Effector memory CD8-positive, alpha-beta T cell (primary cell): Measurements from ENCODE around the gene EPN1.

Experiments
- ATAC-seq: fragments of 150-1000 bp; cut with Tn5 transposase; replicated peaks from 2 replicates; pipeline ENCODE4 v1.10.0; 2021; ENCODE audit warnings: mild to moderate bottlenecking, moderate library complexity
- DNase-seq, 3 experiments: peaks; one replicate each; pipeline ENCODE4 v3.0.0; 2021
- H3K27ac Mint-ChIP-seq, 2 donors: one replicate each; pipeline ENCODE4 v1.8.0; 2022; ENCODE audit warnings: mild to moderate bottlenecking in 2 of 2, mixed read lengths in 2 of 2, moderate library complexity in 2 of 2
- H3K27me3 Mint-ChIP-seq, 2 donors: one replicate each; pipeline ENCODE4 v1.8.0; 2022; ENCODE audit warnings: mixed read lengths in 2 of 2
- H3K36me3 Mint-ChIP-seq: one replicate; pipeline ENCODE4 v1.8.0; 2022; ENCODE audit warnings: mild to moderate bottlenecking, moderate library complexity, mixed read lengths; ENCODE audit not compliant: insufficient read depth
- H3K4me1 Mint-ChIP-seq, 2 donors: one replicate each; pipeline ENCODE4 v1.8.0; 2022; ENCODE audit warnings: low read depth in 2 of 2, mixed read lengths in 2 of 2
- H3K4me3 Mint-ChIP-seq, 2 donors: one replicate each; pipeline ENCODE4 v1.8.0; 2022; ENCODE audit warnings: mild to moderate bottlenecking in 2 of 2, mixed read lengths in 2 of 2, moderate library complexity in 2 of 2
- H3K9me3 Mint-ChIP-seq, 2 donors: one replicate each; pipeline ENCODE4 v1.8.0; 2022; ENCODE audit warnings: mixed read lengths in 2 of 2
- total RNA-seq, 9 experiments: gene quantifications; one replicate each; lab custom pipeline; 2026; lab: John Stamatoyannopoulos, UW

EPN1 gene
- total RNA-seq = 26.3 to 85.1 (median 39.7) reads per million in 9 experiments

DNA sequence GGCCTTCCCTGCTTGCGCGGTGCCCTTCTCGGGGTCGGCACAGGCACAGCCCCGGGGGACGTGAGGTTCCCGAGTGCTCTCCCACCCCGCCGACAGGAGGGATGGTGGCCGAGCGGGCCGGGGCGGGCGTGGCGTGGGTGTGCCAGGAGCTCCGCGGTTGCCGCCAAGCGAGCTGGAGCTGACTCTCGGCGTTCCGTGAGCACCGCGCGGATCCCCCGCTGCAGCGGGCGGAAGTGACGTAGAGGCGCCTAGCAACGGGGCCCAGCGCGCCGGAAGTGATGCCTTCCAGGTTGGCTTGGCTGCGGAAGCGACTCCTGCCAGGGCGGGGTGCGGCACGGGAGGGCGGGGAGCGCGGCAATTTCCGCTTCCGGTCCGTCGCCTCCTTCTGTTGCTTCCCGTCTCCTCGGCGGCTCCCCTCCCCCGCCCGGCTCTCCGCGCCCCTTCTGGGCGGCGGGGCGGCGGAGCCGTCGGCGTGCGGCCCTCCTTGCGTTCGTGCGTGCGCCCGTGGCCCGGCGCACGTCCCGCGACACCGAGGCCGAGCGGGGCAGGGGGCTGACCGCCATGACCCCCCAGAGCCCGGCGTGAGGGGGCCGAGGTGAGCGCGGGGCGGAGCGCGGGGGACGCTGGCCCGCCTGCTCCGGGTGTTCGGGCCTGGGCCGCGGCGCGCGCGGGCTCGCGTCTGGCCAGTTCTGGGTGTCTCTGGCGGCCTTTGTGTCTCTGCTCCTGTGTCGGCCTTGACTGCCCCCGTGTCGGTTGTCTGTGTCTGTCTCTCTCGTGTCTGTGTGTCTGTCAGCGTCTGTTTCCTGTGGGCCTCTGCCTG is at the start of gene EPN1:
Gene EPN1, plus strand, starts transcription at position 386 of the 820 bp plus-strand sequence. CDS start 3,402 bp downstream, outside the sequence.
- H3K27me3 Mint-ChIP-seq = no peaks in the 10 kb centered on the region
- peak; percentile 94 to 95 (median 95) for DNase-seq
- H3K27ac Mint-ChIP-seq = peak within 1 kb of the TSS; percentile 93 to 95
- H3K4me1 Mint-ChIP-seq = peaks cover 50% of the 10 kb centered on the region in 2 donors
- H3K4me3 Mint-ChIP-seq = peak within 1 kb of the TSS; percentile 90
- H3K9me3 Mint-ChIP-seq = no peaks in the 10 kb centered on the region
- H3K36me3 Mint-ChIP-seq = peaks cover 70% of the 10 kb centered on the region
- ATAC-seq = peak; percentile 90

DNA sequence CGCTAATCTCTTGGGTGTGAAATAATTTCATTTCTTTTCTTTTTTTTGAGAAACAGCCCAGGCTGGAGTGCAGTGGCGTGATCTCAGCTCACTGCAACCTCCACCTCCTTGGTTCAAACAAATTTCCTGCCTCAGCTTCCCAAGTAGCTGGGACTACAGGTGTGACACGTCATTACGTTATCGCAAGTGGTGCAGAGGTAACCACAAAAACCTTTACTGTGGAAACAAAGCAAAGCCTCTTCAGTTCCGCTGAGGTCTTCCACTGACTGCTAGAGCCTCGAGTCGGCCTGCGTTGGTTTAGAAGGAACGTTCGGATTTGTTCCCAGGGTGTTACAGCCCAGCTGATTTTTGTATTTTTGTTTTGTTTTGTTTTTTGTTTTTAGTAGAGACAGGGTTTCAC is 48.7 kb upstream of the EPN1 start:
- ATAC-seq (peak; percentile 74), DNase-seq (peak; percentile 47 to 53 (median 53))
- no peaks in the 10 kb centered on the region for H3K27me3 Mint-ChIP-seq
- peaks cover 22% of the 10 kb centered on the region for H3K36me3 Mint-ChIP-seq
- H3K27ac Mint-ChIP-seq = peak overlapping the region; percentile 58 to 85
- no peaks in the 10 kb centered on the region for H3K9me3 Mint-ChIP-seq
- H3K4me1 Mint-ChIP-seq = peaks cover 18 to 33% of the 10 kb centered on the region in 2 donors
- peak overlapping the region; percentile 69 to 73 for H3K4me3 Mint-ChIP-seq

DNA sequence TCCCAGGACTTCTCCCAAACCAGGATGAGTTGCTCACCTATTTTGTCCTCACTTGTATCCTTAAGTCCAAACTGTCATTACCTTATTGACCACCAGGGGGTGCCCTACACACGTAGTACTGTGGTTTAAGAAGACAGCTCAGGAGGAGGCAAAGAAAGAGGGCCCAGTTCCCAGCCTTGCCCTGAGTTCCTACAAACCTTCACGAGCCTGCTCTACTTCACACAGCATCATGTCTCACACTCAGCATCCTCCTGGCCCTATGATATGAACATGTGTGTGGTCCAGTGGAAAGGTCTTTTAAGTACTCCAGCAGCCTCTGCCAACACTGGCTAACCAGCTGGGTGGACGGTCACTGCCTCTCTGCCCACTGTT is 42.6 kb upstream of the EPN1 start:
- ATAC-seq (peak; percentile 55), DNase-seq (peak; percentile 91 to 95 (median 93))
- Mint-ChIP-seq H3K9me3 (no peaks in the 10 kb centered on the region), H3K27ac (peak overlapping the region; percentile 16 to 21), H3K4me1 (peaks cover 38 to 43% of the 10 kb centered on the region in 2 donors), H3K4me3 (peak overlapping the region in 1 of 2 donors; percentile 1), H3K27me3 (no peaks in the 10 kb centered on the region), H3K36me3 (peaks cover 41% of the 10 kb centered on the region)

DNA sequence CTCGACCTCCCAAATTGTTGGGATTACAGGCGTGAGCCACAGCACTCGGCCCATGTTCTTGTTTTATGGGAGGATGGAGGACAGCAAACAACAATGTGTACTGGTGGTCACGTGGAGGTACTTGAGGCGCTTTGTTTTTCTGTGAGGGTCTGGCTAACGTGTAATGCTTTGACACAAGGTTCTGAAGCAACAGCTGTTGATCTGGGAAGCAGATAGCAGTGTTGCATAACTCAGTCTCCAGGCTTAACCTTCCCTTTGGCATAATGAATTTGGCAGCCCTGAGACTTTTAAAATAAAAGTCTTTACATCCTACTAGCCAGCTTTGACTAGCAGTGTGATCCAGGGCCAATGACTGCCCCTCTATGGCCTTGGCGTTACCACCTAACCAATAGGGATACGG is 41.2 kb upstream of the EPN1 start:
- Mint-ChIP-seq H3K27me3 (no peaks in the 10 kb centered on the region), H3K36me3 (peaks cover 45% of the 10 kb centered on the region), H3K9me3 (no peaks in the 10 kb centered on the region), H3K4me3 (peak overlapping the region in 1 of 2 donors; percentile 99), H3K27ac (peak overlapping the region; percentile 100), H3K4me1 (peaks cover 45 to 51% of the 10 kb centered on the region in 2 donors)
- ATAC-seq = no peak
- DNase-seq = no peak

DNA sequence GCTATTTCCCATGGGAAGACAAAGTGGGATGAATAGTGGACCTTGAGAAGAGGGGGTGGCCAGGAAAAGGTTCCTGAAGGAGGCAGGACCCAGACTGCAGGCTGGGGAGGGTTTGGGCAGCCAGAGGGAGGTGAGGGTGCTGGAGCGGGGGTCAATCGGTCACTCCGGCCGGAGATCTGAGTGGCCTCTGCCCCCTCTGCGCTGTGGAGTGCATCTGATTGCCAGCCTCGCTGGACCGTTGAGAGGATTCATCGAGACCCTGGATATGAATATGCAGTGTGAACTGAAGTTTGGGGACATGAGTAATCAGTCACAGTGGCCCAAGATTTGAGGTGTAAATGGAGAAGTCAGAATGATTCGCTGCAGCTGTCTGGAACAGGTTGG is 39.7 kb upstream of the EPN1 start:
- peaks cover 49 to 58% of the 10 kb centered on the region in 2 donors for H3K4me1 Mint-ChIP-seq

DNA sequence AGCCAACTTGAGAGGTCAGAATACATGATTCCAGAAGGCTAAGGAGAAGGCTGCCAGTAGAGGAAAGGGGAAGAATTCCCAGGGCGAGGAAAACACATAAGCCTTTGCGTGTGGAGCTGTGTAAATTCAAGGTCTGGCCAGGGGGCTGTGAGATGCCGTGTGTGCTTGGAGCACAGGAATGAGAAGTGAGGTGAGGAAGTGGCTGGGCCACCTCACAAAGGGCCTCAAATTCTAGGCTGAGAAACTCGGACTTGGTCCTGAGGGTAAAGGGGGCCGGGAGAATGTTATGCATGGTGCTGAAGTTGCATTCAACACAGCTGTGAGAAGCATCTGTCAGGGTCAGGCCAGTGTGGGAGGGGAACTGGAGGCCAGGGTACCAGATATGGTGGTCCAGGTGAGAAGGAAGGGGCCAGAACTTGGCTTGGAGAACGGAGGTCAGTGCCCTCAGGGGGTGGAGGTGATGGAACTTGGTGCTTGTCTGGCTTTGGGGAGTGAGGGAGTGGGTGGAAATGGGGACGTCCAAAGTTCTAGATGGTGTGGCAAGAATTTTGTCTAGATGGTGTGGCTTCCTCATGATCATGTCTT is 39.1 kb upstream of the EPN1 start:
- ATAC-seq (no peak), DNase-seq (no peak)
- Mint-ChIP-seq H3K4me1 (peaks cover 52 to 61% of the 10 kb centered on the region in 2 donors), H3K4me3 (peak overlapping the region; percentile 97 to 99), H3K27me3 (no peaks in the 10 kb centered on the region), H3K36me3 (peaks cover 58% of the 10 kb centered on the region), H3K27ac (peak overlapping the region; percentile 100), H3K9me3 (peaks cover 0 to 2% of the 10 kb centered on the region in 2 donors)

More for the DNA sequence above, 39.7 kb upstream of the EPN1 start:
- Mint-ChIP-seq H3K4me3 (peak overlapping the region; percentile 97 to 99), H3K27me3 (no peaks in the 10 kb centered on the region), H3K9me3 (peaks cover 0 to 2% of the 10 kb centered on the region in 2 donors), H3K27ac (peak overlapping the region; percentile 100), H3K36me3 (peaks cover 54% of the 10 kb centered on the region)
- ATAC-seq (no peak), DNase-seq (no peak)

DNA sequence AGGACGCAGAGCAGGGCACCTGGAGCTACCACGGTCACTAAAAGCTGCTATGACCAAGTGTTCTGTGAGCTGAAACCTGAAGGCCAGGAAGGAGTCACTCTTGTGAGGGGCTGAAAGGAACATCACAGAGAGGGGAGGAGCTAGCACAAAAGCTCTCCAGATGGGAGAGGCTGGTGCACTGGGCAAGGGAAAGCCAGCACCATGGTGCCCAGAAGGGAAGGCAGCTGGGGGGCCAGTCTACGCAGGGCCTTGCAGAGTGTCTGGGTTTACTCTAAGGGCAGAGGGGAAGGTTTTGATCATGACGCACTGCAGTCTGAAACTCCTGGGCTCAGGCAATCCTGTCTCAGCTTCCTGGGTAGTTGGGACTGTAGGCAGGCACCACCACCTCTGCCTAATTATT is 38.3 kb upstream of the EPN1 start:
- no peak for ATAC-seq
- Mint-ChIP-seq H3K27me3 (no peaks in the 10 kb centered on the region), H3K27ac (peak overlapping the region; percentile 100)

DNA sequence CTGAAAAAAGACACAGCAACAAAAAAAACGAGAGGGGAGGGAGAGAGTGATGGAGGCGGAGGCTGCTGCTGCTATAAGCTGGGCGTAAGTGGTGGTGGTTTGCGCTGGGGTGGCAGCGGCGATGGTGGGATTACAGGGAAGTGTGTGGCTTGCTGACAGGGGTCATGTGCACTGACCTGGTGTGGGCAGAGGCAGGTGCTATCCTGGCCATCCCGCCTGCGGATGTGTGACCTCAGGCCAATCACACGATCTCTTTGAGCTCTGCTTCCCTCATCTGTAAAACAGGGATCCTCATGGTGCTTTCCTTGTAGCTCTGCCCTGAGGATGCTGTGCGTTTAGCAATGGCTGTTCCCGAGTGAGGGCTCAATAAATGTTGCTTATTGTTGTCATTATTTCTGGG is 37.5 kb upstream of the EPN1 start:
- H3K27me3 Mint-ChIP-seq = no peaks in the 10 kb centered on the region
- peaks cover 0 to 2% of the 10 kb centered on the region in 2 donors for H3K9me3 Mint-ChIP-seq
- DNase-seq (no peak), ATAC-seq (no peak)
- peak overlapping the region in 1 of 2 donors; percentile 41 for H3K4me3 Mint-ChIP-seq
- peak overlapping the region; percentile 65 to 100 for H3K27ac Mint-ChIP-seq
- peaks cover 47% of the 10 kb centered on the region for H3K36me3 Mint-ChIP-seq
- H3K4me1 Mint-ChIP-seq = peaks cover 52 to 62% of the 10 kb centered on the region in 2 donors

More for the DNA sequence above, 38.3 kb upstream of the EPN1 start:
- no peak for DNase-seq
- H3K4me1 Mint-ChIP-seq = peaks cover 53 to 63% of the 10 kb centered on the region in 2 donors
- peaks cover 0 to 2% of the 10 kb centered on the region in 2 donors for H3K9me3 Mint-ChIP-seq
- H3K4me3 Mint-ChIP-seq = peak overlapping the region; percentile 97 to 99
- H3K36me3 Mint-ChIP-seq = peaks cover 53% of the 10 kb centered on the region

DNA sequence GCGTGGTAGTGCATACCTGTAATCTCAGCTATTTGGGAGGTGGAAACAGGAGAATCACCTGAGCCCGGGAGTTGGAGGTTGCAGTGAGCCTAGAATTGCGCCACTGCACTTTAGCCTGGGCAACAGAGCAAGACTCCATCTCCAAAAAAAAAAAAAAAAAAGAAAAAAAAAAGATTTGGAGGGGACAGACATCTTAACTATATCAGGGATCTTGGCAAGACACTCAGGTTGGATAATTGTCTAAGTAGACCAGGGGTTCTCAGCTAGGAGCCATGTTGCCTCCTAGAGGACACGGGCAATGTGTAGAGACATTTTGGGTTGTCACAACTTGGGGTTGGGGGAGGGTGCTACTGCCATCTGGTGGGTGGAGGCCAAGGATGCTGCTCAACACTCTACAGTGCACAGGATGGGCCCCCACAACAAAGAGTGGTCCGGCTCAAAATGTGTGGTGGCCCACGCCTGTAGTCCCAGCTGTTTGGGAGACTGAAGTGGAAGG is 36.1 kb upstream of the EPN1 start:
- ATAC-seq = peak; percentile 18
- Mint-ChIP-seq H3K27ac (peak overlapping the region in 1 of 2 donors; percentile 100), H3K36me3 (peaks cover 56% of the 10 kb centered on the region)

DNA sequence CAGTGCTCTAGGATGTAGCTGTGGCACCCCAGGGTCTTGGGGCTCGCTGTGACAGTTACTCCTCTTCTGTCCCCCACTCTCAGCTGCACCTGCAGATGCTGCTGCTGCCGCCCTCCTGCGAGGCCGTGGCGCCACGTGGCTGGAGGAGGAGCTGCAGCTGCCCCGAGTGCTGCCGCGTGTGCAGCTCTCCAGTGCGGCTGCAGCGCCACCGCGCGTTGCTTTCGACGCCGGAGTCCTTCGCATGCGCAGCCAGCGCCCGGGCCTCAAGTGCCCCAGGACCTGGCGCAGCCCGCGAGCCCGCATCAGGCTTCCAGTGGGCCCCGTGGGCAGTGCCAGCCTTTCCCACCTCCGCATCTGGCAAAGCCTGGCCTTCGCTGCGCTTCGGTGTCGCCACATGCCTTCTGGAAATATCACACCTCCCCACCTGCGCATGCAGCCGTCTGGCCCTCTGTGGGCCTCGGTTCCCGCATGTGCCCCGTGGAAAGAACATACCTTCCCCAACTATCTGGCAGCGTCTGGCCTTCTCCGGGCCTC is 34.9 kb upstream of the EPN1 start:
- H3K27ac Mint-ChIP-seq = peak overlapping the region; percentile 79
- peaks cover 0 to 2% of the 10 kb centered on the region in 2 donors for H3K9me3 Mint-ChIP-seq
- no peaks in the 10 kb centered on the region for H3K27me3 Mint-ChIP-seq
- peak overlapping the region; percentile 69 to 76 for H3K4me3 Mint-ChIP-seq
- ATAC-seq (peak; percentile 54), DNase-seq (peak; percentile 60 to 73 (median 66))
- H3K36me3 Mint-ChIP-seq = peaks cover 46% of the 10 kb centered on the region
- H3K4me1 Mint-ChIP-seq = peaks cover 62 to 67% of the 10 kb centered on the region in 2 donors

More for the DNA sequence above, 36.1 kb upstream of the EPN1 start:
- Mint-ChIP-seq H3K4me3 (peak overlapping the region; percentile 47 to 50), H3K4me1 (peaks cover 61 to 67% of the 10 kb centered on the region in 2 donors), H3K27me3 (no peaks in the 10 kb centered on the region), H3K9me3 (peaks cover 0 to 2% of the 10 kb centered on the region in 2 donors)
- peak; percentile 54 to 62 (median 55) for DNase-seq

DNA sequence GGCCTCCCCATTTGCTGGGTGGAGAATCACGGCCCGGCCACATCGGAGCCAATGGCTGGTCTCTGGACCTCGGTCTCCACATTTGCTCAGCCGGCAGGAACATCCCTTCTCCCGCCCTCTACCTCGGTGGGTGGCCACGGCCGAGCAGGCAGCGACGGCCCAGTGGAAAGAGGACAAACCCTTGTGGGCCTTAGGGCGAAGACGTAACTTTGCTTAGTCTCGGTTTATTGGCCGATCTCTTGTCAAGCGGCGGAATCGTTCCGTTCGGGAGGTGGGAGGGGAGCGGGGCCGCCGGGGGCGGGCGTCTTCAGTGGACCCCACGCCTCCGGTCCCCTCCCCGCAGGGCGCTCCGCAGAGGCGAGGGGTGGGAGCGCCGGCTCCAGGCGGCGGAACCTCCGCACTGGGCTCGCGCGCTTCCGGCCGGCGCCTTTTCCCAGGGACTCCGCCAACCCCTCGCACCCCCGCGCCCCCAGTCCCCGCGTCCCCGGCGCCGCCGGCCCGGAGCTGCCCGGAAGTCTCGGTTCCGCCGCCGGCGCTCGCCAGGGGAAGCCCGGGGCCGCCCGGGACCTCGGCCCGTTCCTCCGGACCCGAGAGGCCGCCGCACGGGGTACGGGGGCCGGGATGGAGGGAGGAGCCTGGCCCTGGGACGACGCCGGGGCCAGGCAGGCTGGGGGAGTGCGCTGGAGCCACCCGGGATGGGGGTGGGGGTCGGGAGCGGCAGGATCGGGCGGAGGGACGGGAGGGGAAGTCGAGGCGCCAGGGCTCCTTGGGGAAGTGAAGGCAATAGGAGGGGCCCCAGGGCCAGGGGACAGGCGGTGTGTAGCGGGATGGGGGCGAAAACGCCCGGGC is 34.2 kb upstream of the EPN1 start, which contains the start of gene ZNF580:
Gene ZNF580, plus strand, starts transcription at position 426 of the 849 bp plus-strand sequence. CDS start 1,507 bp downstream, outside the sequence.
- Mint-ChIP-seq H3K9me3 (peaks cover 0 to 2% of the 10 kb centered on the region in 2 donors), H3K27ac (peak within 1 kb of the TSS; percentile 83 to 87), H3K36me3 (peaks cover 41% of the 10 kb centered on the region), H3K4me3 (peak within 1 kb of the TSS; percentile 84 to 93), H3K27me3 (no peaks in the 10 kb centered on the region), H3K4me1 (peaks cover 56 to 62% of the 10 kb centered on the region in 2 donors)
- ATAC-seq = peak; percentile 18
- peak in 2 of 3 experiments; percentile 34 to 38 for DNase-seq

DNA sequence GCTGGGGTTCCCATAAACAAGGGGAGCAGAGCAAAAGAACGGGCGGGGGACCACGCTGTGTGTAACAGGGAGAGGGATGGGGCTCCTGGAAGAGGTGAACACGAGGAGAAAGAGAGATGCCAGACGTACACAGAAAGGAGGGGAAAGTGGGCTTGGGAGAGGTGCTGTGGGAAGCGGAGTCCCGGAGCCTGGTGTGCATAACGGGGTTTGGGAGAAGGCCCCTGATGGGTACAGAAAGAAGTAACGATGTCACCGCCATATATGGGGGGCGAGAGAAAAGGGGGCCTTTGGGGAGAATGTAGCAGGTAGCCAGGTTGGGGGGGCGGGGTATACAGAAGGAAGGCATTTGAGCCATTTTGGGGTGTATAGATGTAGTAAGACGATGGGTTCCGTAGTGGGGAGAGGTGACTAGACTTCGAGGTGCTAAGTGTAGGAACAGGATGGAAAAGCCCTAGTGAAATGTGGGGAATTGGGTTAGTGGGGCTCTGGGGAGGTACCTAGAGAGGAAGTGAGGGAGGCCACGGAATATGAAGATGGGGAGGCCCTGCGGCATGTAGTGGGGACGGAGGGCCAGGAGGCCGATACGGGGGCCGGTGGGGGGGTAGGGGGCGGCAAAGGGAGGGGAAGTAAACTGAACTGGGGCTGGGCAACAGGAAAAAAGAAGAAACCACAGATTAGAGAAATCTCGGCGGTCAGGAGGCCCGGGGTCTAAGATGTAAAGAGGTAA is 33.4 kb upstream of the EPN1 start:
- H3K36me3 Mint-ChIP-seq = peaks cover 45% of the 10 kb centered on the region
- peak overlapping the region; percentile 83 to 87 for H3K27ac Mint-ChIP-seq
- H3K4me1 Mint-ChIP-seq = peaks cover 48 to 54% of the 10 kb centered on the region in 2 donors
- no peaks in the 10 kb centered on the region for H3K27me3 Mint-ChIP-seq
- peak overlapping the region; percentile 84 to 93 for H3K4me3 Mint-ChIP-seq
- peaks cover 0 to 2% of the 10 kb centered on the region in 2 donors for H3K9me3 Mint-ChIP-seq
- ATAC-seq (peak; percentile 22), DNase-seq (no peak)
